ENCODE data around the gene BOLA3.
"Not testable (repeated sequence)": the region's sequence is repeated elsewhere in the genome, so short reads cannot be mapped to it uniquely, and the experiment has no call there.

BOLA3 gene

DNA sequence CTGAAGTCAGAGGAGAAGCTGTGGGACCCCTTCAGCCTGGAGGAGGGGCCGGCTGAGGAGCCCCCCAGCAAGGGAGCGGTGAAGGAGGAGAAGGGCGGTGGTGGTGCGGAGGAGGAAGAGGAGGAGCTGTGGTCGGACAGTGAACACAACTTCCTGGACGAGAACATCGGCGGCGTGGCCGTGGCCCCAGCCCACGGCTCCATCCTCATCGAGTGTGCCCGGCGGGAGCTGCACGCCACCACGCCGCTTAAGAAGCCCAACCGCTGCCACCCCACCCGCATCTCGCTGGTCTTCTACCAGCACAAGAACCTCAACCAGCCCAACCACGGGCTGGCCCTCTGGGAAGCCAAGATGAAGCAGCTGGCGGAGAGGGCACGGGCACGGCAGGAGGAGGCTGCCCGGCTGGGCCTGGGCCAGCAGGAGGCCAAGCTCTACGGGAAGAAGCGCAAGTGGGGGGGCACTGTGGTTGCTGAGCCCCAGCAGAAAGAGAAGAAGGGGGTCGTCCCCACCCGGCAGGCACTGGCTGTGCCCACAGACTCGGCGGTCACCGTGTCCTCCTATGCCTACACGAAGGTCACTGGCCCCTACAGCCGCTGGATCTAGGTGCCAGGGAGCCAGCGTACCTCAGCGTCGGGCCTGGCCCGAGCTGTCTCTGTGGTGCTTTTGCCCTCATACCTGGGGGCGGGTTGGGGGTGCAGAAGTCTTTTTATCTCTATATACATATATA lies 46.0 kb downstream of the BOLA3 start:
- DNase-seq: no peak

DNA sequence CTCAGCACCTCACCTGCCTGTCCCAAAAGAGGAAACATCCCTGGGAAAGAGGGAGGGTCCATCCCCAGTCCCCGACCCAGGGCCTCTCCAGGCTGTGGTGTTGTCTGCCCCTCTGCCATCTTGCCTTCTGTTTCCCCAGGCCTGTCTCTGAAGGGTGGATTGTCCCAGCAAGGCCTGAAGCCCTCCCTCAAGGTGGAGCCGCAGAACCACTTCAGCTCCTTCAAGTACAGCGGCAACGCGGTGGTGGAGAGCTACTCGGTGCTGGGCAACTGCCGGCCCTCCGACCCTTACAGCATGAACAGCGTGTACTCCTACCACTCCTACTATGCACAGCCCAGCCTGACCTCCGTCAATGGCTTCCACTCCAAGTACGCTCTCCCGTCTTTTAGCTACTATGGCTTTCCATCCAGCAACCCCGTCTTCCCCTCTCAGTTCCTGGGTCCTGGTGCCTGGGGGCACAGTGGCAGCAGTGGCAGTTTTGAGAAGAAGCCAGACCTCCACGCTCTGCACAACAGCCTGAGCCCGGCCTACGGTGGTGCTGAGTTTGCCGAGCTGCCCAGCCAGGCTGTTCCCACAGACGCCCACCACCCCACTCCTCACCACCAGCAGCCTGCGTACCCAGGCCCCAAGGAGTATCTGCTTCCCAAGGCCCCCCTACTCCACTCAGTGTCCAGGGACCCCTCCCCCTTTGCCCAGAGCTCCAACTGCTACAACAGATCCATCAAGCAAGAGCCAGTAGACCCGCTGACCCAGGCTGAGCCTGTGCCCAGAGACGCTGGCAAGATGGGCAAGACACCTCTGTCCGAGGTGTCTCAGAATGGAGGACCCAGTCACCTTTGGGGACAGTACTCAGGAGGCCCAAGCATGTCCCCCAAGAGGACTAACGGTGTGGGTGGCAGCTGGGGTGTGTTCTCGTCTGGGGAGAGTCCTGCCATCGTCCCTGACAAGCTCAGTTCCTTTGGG lies 47.2 kb downstream of the BOLA3 start:
- DNase-seq: no peak

DNA sequence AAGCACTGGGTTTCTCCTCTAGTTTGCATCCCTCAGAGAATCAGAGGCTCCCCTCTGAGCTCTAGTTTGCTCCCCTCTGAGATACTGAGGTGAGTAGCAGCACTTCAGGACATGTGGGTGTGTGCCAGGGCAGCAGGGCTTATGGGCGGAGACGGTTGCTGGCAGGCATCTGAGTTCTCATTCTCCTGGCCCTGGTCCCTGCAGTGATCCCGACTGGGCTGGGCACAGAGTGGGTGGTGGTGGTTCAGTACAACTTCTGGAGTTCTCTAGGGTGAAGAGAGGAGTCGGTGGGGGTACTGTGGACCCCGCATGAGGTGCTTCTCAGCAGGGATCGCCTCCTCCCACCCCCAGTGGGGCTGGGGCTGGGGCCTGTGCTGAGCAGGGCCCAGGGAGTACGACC lies 47.9 kb downstream of the BOLA3 start:
- DNase-seq: no peak

DNA sequence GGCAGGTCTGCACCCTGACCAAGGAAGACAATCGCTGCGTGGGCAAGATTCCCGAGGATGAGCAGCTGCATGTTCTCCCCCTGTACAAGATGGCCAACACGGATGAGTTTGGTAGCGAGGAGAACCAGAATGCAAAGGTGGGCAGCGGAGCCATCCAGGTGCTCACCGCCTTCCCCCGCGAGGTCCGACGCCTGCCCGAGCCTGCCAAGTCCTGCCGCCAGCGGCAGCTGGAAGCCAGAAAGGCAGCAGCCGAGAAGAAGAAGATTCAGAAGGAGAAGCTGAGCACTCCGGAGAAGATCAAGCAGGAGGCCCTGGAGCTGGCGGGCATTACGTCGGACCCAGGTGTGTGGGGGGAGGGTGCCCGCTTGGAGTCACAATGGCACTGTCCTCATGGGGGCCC lies 48.4 kb downstream of the BOLA3 start:
- no peak for DNase-seq

DNA sequence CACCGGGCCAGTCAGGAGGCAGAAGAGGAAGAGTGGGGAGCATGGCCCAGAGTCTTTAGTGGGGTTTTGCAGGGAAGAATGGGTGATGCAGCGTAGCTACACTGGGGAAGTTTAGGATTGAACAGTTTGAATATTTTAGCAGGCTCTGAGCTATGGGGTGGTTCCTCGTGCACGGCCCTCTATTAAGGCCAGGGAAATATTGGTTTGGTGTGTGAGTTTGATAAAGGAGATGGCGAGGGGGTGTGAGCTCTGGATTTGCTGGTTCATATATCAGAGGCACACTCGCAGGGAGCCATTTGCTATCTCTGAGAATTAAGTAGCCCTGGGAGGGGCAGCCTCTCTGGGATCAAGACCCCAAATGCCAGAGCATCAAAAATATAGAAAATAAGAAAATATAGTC lies 50.1 kb downstream of the BOLA3 start:
- DNase-seq: no peak

DNA sequence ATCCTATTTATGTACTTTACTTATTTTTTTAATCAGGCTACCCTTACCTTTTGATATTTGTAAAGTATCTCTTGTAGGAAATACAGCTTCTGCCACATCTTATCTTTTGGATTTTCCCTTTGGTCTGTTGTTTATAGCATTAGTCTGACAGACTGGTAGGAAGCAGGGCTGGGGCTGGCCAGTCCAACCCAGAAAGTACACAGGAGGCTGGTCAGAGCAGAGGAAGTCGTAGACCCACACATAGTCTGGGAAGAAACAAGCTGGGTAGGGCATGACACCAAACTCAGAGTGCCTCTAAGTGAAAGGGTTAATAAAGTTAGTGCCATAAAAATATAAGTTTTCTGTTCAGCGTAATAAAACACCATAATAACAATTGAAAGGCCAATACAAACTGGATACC lies 51.7 kb downstream of the BOLA3 start:
- no peak for DNase-seq

DNA sequence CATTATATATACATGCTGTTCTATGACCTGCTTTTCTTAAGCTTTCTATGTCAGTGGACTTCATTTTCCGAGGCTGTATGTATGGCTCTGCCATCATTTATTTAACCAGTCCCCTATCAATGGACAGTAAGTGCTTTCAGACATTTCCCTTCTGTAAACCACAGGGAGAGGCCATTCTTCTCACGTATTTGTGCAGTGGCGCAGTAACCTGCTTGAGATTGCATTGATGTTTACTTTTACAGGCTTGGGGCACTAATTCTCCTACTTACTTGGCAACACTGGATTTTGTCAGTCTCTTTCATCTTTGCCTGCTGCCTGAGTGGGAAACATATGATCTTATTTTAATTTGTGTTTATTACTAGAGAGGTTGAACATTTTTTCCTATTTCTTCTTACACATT lies 52.1 kb downstream of the BOLA3 start:
- DNase-seq: no peak

DNA sequence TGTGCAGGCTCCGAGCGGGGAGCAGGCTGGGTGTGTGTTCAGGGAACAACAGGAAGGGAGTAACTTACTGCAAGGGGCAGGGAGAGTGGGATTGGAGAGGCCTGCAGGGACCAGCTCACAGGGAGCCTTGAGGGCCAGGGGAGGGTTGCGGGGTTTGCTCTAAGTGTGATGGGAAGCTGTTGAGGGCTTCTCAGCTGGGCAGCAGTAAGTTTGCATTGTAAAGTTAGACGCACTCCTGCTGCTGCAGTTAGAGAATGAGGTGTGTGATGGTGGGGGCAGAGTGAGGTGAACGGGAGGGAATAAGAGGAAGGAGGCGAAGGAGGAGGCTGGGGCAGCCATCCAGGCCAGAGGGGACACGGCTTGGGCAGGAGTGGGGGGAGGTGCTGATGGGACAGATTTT lies 53.4 kb downstream of the BOLA3 start:
- no peak for DNase-seq

DNA sequence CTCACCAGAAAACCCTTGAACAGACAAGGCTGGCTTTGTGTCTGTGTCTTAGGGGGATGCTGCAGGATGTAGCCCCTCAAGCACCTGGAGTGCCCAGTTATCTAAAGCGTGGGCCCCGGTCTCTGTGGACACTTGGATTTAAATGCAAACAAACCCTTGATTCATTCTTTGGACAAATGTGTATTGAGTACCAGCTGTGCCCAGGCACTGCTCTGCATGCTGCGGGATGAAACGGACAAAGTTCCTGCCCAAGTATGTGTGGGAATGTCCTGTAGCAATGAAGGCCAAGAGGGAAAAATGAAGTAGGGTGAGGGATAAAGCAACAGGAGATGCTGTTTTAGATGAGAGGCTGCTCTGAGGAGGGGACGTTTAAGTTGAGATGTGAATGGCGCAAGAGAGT lies 53.9 kb downstream of the BOLA3 start:
- no peak for DNase-seq

DNA sequence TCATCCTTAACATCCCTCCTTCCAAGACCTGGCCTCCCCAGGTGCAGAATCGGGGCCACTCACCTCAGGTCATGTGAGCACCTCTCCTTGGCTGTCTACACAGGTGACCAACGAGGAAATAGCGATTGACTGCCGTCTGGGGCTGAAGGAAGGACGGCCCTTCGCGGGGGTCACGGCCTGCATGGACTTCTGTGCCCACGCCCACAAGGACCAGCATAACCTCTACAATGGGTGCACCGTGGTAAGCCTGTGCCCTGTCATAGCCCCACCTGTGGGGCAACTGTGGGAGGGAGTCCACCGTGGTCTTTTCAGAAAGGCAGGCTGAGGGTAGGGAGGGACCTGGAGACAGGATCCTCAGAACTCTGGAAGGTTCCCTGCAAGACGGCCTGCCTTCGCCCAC lies 54.3 kb downstream of the BOLA3 start:
- no peak for DNase-seq

DNA sequence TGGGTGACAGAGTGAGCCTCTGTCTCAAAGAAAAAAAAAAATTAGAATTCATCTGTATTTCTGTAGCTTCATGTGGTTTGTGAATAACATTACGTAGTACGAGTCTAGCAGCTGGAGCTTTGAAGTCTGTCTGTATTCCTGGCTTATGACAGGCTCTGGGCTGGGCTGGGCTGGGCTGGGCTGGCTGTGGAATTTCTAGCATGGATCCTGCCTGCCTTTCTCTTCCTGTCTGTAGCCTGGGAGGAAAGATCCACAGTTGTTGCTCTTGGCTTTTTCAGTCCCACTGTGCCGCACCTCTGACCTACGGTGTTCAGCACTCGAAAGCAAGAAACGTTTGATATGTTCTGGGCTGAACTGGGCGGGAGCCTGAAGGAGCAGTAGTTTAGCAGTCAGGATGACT lies 55.4 kb downstream of the BOLA3 start:
- DNase-seq: no peak

DNA sequence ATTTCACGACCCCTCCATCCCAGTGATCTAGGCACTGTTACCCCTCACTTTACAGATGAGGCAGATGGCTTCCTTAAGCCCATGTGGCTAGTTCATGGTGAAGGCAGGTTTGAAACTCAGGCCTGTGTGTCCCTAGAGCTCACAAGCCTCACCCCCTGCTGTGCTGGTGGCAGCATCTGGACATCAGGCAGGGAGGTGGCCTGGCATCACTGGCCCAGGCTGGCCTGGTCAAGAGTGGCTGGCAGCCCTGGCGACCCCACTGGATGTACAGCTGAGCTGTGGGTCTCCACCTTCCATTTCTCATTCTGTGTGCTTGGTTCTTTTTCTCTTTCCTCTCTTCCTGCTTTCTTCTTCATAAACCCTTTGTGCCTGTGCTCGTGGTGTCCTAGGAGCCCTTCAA lies 56.3 kb downstream of the BOLA3 start:
- DNase-seq: no peak

DNA sequence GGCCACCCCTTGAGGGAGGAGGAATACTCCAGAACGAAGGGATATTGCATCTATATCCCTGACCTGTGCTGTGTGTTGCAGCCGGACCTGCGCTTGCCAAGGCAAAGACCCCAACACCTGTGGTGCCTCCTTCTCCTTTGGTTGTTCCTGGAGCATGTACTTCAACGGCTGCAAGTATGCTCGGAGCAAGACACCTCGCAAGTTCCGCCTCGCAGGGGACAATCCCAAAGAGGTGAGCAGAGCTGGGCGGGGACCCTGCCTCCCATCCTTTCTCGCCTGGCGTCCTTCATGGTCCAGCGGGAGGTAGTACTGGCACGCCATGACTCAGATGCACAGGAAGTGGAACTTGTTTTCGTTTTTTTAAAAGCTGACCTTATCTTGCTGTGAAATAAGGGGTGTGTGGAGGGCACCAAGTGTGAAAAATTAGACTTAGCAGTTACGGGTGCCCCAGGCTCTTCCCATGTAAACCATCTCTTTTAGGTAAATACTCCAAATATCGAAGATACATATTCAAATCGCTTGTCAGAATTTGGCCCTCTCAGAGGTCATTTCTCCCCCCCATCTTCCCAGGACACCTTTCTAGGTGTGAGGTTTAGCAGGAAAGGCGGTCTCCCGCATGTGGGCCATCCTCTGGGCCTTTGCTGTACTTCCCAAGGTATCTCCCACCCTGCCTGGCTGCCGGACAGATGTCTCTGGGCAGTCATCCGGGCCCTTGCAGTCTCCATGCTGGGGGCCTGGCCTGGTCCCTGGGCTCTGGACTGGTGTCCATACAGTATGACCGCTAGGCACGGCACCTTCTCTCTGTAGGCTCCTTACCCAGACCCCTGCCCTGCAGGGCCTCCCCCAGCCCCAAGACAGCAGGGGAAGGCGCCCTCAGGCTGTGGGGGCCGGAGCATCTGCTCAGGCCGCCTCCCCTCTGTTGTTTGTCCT lies 57.6 kb downstream of the BOLA3 start:
- DNase-seq: no peak

DNA sequence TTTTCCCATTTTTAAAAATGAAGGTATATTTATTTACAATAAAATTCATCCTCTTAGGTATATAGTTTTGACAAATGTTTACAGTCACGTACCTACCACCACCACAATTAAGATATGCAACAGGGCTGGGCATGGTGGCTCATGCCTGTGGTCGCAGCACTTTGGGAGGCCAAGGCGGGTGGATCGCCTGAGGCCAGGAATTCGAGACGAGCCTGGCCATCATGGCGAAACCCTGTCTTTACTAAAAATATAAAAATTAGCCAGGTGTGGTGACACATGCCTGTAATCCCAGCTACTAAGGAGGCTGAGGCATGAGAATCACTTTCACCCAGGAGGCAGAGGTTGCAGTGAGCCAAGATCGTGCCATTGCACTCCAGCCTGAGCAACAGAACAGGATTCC lies 59.0 kb downstream of the BOLA3 start:
- not testable (repeated sequence) for DNase-seq

DNA sequence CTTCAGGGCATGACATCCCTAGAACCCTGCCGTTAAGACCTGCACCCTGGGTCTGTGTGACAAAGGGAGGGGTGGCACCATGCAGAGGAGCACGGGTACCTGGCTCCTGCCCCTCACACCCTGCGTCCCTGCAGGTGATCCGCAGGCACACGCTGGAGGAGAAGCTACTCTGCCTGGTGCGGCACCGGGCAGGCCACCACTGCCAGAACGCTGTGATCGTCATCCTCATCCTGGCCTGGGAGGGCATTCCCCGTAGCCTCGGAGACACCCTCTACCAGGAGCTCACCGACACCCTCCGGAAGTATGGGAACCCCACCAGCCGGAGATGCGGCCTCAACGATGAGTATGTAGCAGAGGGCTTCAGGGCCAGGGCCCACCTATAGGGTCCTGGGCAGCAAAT lies 60.0 kb downstream of the BOLA3 start:
- DNase-seq: no peak

DNA sequence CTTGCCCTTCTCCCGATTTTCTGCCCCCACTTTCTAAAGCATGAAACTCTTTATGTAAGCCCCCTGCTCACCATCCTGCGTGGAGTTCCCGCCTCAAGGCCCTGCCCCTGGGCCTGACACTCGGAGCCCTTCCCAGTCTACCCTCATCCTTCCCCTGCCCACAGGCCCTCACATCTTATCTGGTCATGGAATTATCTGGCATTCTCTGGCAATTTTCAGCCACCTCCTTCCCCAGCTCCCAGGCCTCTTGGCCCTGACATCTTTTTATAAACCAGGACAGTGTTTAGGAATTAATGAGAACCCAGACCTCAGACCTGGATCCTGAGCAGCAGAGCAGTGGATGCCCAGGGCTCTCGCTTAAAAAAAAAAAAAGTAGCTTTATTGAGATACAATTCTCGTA lies 61.7 kb downstream of the BOLA3 start:
- DNase-seq: no peak
